ENCODE results near the gene P2RX1.

GRCh38 chr17:3888343-3889171, 27.7 kb downstream of the P2RX1 start:
- TF ChIP-seq CTCF (IDR thresholded peaks at IDR 0.05; ENCODE audit: low read depth, low read length, poor library complexity, severe bottlenecking) (no peak), EZH2phosphoT487 (IDR thresholded peaks at IDR 0.05; ENCODE audit: borderline replicate concordance, low read length) (no peak)

Data from DOHH2 (cell line).